ENCODE results near the gene SUSD4.

The SUSD4 gene

DNA sequence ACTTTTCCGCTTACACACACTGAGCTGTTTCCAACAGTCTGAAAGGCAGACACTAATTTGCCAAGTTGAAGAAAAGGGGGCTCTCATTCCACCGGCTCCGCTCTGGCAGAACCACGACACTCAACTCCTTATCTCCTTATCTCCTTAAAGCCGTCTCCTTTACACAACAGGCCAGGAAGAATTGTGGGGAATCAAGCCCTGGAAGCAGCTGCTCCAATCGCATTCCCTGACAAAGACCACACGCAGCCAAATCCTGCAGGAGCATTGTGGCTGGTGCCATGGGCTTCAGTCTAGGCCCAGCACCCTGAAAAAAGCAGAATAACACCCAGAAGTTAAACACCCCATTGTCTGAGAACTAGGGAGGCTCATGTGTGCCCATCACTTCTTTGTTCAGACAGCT lies 24.1 kb downstream of the SUSD4 start:
- DNase-seq (ENCODE audit: low read depth) = no peak
- H3K4me3 ChIP-seq (ENCODE audit: low read length) = no peak overlapping the region
- TF ChIP-seq, protein P1, sequence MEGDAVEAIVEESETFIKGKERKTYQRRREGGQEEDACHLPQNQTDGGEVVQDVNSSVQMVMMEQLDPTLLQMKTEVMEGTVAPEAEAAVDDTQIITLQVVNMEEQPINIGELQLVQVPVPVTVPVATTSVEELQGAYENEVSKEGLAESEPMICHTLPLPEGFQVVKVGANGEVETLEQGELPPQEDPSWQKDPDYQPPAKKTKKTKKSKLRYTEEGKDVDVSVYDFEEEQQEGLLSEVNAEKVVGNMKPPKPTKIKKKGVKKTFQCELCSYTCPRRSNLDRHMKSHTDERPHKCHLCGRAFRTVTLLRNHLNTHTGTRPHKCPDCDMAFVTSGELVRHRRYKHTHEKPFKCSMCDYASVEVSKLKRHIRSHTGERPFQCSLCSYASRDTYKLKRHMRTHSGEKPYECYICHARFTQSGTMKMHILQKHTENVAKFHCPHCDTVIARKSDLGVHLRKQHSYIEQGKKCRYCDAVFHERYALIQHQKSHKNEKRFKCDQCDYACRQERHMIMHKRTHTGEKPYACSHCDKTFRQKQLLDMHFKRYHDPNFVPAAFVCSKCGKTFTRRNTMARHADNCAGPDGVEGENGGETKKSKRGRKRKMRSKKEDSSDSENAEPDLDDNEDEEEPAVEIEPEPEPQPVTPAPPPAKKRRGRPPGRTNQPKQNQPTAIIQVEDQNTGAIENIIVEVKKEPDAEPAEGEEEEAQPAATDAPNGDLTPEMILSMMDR (conservative IDR thresholded peaks at IDR 0.05; ENCODE audit: low read depth, low read length) = no peak

DNA sequence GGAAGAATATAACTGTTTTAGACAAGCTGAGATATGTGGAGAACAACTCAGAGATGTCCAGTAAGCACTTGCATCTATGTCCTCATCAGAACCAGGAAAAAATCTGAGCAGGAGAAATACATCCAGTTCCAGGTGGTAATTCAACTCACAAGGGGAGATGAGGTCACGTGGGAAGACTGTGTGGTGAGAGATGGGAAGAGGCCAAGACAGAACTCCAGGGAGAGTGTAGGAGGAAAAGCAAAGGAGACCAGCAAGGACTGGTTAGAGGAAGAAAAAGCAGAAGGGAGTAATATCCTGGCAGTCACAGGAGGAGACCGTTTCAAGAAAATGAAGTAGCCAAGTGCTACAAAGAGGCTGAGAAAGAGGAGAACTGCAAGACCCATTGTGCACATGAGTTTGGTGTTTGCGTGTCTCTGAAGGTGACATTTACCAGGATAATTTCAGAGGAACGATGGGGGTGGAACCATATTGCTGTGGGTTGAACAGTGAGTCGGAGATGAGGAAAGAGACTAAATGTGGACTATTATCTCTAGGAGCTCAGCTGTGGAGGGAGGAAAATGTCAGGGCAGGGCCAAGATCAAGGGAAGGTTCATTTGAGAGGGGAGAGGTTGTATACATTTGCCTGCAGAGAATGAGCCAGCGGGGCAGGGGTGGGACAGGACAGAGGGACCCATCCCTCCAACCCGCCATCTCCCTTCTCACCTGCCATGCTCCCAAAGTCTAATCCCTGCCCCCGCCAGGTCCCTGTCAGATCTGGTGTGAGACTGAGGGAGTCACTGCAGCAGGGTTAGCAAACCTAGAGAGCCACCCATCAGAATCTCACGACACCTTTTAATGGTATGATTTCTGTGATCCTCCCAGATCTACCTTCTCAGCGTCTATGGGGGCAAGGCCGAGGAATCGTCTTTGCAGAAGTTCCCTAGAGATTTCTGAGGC lies 24.9 kb downstream of the SUSD4 start:
- TF ChIP-seq, protein P1 (conservative IDR thresholded peaks at IDR 0.05; ENCODE audit: low read depth, low read length) = no peak
- no peak overlapping the region for H3K4me3 ChIP-seq (ENCODE audit: low read length)
- DNase-seq (ENCODE audit: low read depth) = no peak

DNA sequence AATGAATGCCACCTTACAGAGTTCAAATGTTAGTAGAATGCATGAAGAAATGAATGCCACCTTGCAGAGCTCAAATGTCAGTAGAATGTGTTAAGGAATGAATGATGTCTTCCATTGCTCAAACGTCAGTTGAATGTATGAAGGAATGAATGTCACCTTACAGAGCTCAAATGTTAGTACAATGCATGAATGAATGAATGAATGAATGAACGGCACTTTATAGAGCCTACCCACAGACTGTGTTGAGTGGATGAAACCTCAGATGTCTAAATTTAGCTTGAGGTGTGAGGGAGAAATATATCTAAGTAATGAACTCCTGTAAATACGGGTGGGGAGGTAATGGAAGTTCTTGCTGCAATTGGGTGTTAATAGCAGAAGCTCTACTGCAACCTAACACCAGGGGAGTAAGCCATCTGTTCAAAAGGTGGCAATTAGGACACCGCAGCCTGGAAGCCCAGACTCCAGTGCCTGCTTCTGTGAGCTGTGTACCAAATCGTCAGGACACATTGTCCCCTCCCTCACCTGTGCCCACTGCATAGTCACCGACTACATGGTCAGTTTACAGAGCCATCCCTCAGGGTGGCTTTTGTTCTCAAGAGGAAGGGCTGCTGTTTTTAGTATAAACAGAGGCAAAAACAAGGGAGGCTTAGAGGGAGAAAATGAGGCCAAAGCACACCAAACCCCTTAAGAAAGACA lies 26.7 kb downstream of the SUSD4 start:
- H3K4me3 ChIP-seq (ENCODE audit: low read length) = no peak overlapping the region
- TF ChIP-seq, protein P1 (conservative IDR thresholded peaks at IDR 0.05; ENCODE audit: low read depth, low read length) = no peak
- DNase-seq (ENCODE audit: low read depth) = no peak

DNA sequence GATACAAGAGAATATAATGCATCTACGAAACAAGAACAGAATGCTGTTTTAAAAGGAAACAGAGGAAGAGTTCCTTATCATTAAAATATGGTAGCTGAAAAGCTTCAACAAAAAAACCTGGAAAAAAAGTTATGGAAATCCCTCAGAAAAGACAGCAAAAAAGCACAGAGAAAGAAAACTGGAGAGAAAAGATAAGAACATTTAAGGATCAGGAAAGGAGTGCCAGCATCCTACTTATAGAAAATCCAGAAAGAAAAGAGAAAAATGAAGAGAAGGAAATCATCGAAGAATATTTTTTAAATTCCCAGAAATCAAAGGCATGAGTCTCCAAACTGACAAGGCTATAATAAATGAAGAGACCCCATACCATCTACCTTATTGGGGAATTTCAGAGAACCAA lies 29.8 kb downstream of the SUSD4 start:
- no peak for DNase-seq (ENCODE audit: low read depth)
- TF ChIP-seq, protein P1 (conservative IDR thresholded peaks at IDR 0.05; ENCODE audit: low read depth, low read length) = no peak
- no peak overlapping the region for H3K4me3 ChIP-seq (ENCODE audit: low read length)

DNA sequence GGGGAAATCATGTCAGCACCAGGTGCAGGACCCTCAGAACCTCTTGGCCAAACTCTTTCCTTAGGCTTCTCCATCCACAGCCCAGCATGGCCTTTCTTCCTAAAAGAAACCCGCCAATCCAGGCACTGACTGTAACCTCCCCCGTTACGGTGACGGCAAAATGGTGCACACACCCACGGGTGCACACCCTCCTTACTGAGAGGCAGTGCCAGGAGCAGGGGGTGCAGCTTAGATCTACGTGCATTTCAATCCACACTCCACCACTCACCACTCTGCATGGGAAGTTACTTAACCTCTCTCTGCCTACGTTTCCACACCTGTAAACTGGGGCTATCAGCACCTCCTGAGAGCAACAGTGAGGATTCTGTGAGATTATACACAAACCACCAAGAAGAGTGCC lies 31.0 kb downstream of the SUSD4 start:
- DNase-seq (ENCODE audit: low read depth) = no peak
- H3K4me3 ChIP-seq (ENCODE audit: low read length) = no peak overlapping the region
- TF ChIP-seq, protein P1 (conservative IDR thresholded peaks at IDR 0.05; ENCODE audit: low read depth, low read length) = no peak

DNA sequence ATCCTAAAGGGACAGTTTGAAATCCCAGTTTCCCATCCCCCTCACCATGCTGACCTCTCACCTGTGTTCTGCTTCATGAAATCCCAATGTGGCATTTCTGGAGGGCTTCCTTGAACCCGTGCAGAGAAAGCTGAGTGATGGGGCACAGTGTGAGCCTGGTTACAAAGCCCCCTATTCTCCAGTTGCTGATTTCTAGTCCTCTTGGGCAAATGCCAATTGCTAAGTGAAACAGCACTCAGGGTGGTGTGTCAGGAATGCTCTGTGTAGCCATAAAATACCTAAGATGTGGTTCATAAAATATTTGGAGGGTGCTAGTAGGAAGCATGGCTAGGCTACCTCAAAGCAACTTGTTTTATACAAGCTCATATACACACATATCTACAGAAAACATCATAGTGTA lies 32.0 kb downstream of the SUSD4 start:
- DNase-seq (ENCODE audit: low read depth) = no peak
- TF ChIP-seq, protein P1 (conservative IDR thresholded peaks at IDR 0.05; ENCODE audit: low read depth, low read length) = no peak
- no peak overlapping the region for H3K4me3 ChIP-seq (ENCODE audit: low read length)
